Body of pancreas (tissue), 4 donors: ENCODE data around the gene PPOX.
A peak's percentile ranks its signal among the peaks of the same experiment; 100 is the strongest.

Experiments
- POLR2A ChIP-seq, 3 donors: fragments of 450-650 bp; IDR thresholded peaks; one replicate each; pipeline ENCODE4 v1.6.1; 2016; ENCODE audit warnings: antibody characterized with exemption in 3 of 3, mild to moderate bottlenecking in 2 of 3
- TF ChIP-seq, protein P1 (sequence below), 7 experiments: fragments of 450-650 bp in 4 of 7; fragments of 200-600 bp in 3 of 7; sonication (generic) in 3 of 7; IDR thresholded peaks; one replicate each; pipeline ENCODE4 v1.5.1; 2016 to 2019; ENCODE audit warnings: antibody characterized with exemption in 7 of 7

DNA sequence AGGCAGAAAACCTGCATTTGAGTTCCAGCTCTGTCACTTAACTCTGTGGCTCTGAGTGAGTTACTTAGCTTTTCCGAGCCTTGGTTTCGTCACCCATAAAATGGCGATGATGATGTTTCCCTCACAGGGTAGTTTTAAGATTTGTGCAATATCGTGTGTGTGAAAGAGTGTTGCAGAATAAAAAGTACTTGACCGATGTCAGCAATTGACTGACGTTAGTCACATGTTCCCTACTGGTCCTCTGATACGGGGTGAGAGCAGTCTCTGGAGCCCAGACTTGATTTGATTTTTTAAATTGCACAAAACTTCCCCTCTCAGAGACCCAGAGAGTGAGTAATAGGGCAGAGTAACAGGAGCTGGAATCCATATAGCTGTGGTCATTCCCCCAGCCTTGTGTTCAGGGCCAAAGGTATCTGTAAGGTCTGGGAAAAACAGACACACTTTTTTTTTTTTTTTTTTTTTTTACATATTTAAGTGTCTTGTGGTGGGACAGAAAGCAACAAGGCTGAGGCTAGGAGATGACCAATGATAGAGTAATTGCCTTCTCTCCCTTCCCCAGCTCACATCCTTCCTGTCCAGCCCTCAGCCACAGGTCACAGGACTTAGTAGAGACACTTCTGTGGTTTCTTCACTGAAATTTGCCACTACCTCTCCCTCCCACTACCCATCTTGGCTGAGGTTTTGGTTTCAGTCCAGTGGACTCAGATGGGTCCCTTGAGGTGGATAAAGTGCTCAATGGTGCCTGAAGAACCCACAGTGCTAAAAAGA lies 50.9 kb downstream of the PPOX start:
- TF ChIP-seq, protein P1, sequence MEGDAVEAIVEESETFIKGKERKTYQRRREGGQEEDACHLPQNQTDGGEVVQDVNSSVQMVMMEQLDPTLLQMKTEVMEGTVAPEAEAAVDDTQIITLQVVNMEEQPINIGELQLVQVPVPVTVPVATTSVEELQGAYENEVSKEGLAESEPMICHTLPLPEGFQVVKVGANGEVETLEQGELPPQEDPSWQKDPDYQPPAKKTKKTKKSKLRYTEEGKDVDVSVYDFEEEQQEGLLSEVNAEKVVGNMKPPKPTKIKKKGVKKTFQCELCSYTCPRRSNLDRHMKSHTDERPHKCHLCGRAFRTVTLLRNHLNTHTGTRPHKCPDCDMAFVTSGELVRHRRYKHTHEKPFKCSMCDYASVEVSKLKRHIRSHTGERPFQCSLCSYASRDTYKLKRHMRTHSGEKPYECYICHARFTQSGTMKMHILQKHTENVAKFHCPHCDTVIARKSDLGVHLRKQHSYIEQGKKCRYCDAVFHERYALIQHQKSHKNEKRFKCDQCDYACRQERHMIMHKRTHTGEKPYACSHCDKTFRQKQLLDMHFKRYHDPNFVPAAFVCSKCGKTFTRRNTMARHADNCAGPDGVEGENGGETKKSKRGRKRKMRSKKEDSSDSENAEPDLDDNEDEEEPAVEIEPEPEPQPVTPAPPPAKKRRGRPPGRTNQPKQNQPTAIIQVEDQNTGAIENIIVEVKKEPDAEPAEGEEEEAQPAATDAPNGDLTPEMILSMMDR (IDR thresholded peaks at IDR 0.05): no peak
- TF ChIP-seq POLR2A (IDR thresholded peaks at IDR 0.05): peak in 1 of 3 donors; percentile 66
